ENCODE data around the gene PTHLH.

The PTHLH gene

GRCh38 chr12:27972721-27973120, at the start of gene PTHLH:
Gene PTHLH (minus strand): TSS chr12:27972733. CDS start chr12:27969494, 3,239 bp downstream.
- DNase-seq: no peak

- no peak for DNase-seq
These were observed 49.2 kb upstream of the PTHLH start for GRCh38 chr12:28021704-28022103.

GRCh38 chr12:28017873-28018255, 45.3 kb upstream of the PTHLH start:
- DNase-seq: no peak

- DNase-seq: no peak
These were observed 44.8 kb upstream of the PTHLH start for GRCh38 chr12:28017126-28017872.

GRCh38 chr12:28015165-28015564, 42.6 kb upstream of the PTHLH start:
- no peak for DNase-seq

- no peak for DNase-seq
These were observed 41.7 kb upstream of the PTHLH start for GRCh38 chr12:28014196-28014595.

- no peak for DNase-seq
These were observed 39.9 kb upstream of the PTHLH start for GRCh38 chr12:28012333-28012918.

- no peak for DNase-seq
These were observed 37.5 kb upstream of the PTHLH start for GRCh38 chr12:28010036-28010435.

- DNase-seq: no peak
These were observed 27.4 kb upstream of the PTHLH start for GRCh38 chr12:27999970-28000369.

- no peak for DNase-seq
These were observed 27.0 kb upstream of the PTHLH start for GRCh38 chr12:27999521-27999920.

GRCh38 chr12:27998658-27999057, 26.1 kb upstream of the PTHLH start:
- no peak for DNase-seq

- DNase-seq: no peak
These were observed 25.6 kb upstream of the PTHLH start for GRCh38 chr12:27998170-27998569.

- no peak for DNase-seq
These were observed 24.2 kb upstream of the PTHLH start for GRCh38 chr12:27996761-27997160.

- DNase-seq: no peak
These were observed 22.9 kb upstream of the PTHLH start for GRCh38 chr12:27995406-27995805.

GRCh38 chr12:27988594-27989233, 16.2 kb upstream of the PTHLH start:
- no peak for DNase-seq

GRCh38 chr12:27987331-27987730, 14.8 kb upstream of the PTHLH start:
- no peak for DNase-seq

GRCh38 chr12:27984275-27984674, 11.7 kb upstream of the PTHLH start:
- no peak for DNase-seq

GRCh38 chr12:27982951-27983350, 10.4 kb upstream of the PTHLH start:
- no peak for DNase-seq

GRCh38 chr12:27982385-27982784, 9.9 kb upstream of the PTHLH start:
- DNase-seq: no peak

- DNase-seq: no peak
These were observed 9.3 kb upstream of the PTHLH start for GRCh38 chr12:27981874-27982273.

GRCh38 chr12:27979145-27979544, 6.6 kb upstream of the PTHLH start:
- no peak for DNase-seq

- DNase-seq: no peak
These were observed 2.9 kb upstream of the PTHLH start for GRCh38 chr12:27975222-27976136.

- DNase-seq: no peak
These were observed 2.2 kb upstream of the PTHLH start for GRCh38 chr12:27974735-27975221.
